IMR-90 (cell line): ENCODE measurements around the gene TPP2. TPM values are rescaled to one million over a fixed set of nuclear protein-coding genes. Genes with fewer than 3 reads are reported as not detected.

Experiments
- ATAC-seq: fragments of 200-7000 bp; cut with Tn5 transposase; 2 replicates; pipeline ENCODE4 v1.9.1; 2020; ENCODE audit warnings: low read depth, mild to moderate bottlenecking, moderate library complexity
- BruUV-seq: library from RNA; stranded (reverse); fragments of 400-500 nt; replicated peaks from 2 replicates; lab custom pipeline; 2021; lab: Mats Ljungman, UMichigan
- CTCF ChIA-PET: fragments of 300-600 bp; formaldehyde crosslinking; extraction: SDS; loops from one replicate; lab custom pipeline; 2021; ENCODE audit warnings: antibody characterized with exemption; lab: Yijun Ruan, JAX
- POLR2A ChIA-PET: fragments of 300-600 bp; sonication (Branson Sonifier 250); formaldehyde crosslinking; loops from one replicate; lab custom pipeline; 2022; ENCODE audit warnings: antibody characterized with exemption; ENCODE audit not compliant: unreplicated experiment; lab: Charles Lee
- DNase-seq: peaks from one replicate; pipeline ENCODE4 v3.0.0; 2013
- H2AFZ ChIP-seq: replicated peaks from 2 replicates; pipeline ENCODE3; 2013; ENCODE audit warnings: low read length, mild to moderate bottlenecking; ENCODE audit not compliant: poor library complexity
- H2AK5ac ChIP-seq: 2 replicates; pipeline ENCODE4 v1.6.1; 2013; ENCODE audit warnings: low read depth, low read length, inconsistent platforms
- H2AK9ac ChIP-seq: replicated peaks from 2 replicates; pipeline ENCODE3; 2013; ENCODE audit warnings: mild to moderate bottlenecking, low read depth, low read length, moderate library complexity; ENCODE audit not compliant: poor library complexity
- H2BK120ac ChIP-seq: 2 replicates; pipeline ENCODE4 v1.6.1; 2013; ENCODE audit warnings: low read depth, low read length, inconsistent platforms
- H2BK15ac ChIP-seq: 3 replicates; pipeline ENCODE4 v1.6.1; 2013; ENCODE audit warnings: low read depth, low read length, inconsistent platforms
- H2BK20ac ChIP-seq: 2 replicates; pipeline ENCODE4 v1.6.1; 2013; ENCODE audit warnings: low read depth, mild to moderate bottlenecking, inconsistent platforms, low read length, moderate library complexity
- H2BK5ac ChIP-seq: 2 replicates; pipeline ENCODE4 v1.6.1; 2013; ENCODE audit warnings: mild to moderate bottlenecking, low read depth, low read length, inconsistent platforms; ENCODE audit not compliant: poor library complexity, severe bottlenecking
- H3K14ac ChIP-seq: replicated peaks from 2 replicates; pipeline ENCODE4 v1.6.1; 2013; ENCODE audit warnings: low read depth, low read length, inconsistent platforms
- H3K18ac ChIP-seq: 2 replicates; pipeline ENCODE4 v1.6.1; 2013; ENCODE audit warnings: low read depth, low read length, control low read depth
- H3K23ac ChIP-seq: 2 replicates; pipeline ENCODE4 v1.6.1; 2013; ENCODE audit warnings: low read depth, low read length, inconsistent platforms
- H3K27ac ChIP-seq: 2 replicates; pipeline ENCODE4 v1.5.1; 2013; ENCODE audit warnings: mild to moderate bottlenecking, control low read depth, low read length; ENCODE audit not compliant: insufficient read depth
- H3K27me3 ChIP-seq: 2 replicates; pipeline ENCODE4 v1.6.1; 2013; ENCODE audit warnings: low read length; ENCODE audit not compliant: control insufficient read depth, insufficient read depth
- H3K36me3 ChIP-seq: 2 replicates; pipeline ENCODE4 v1.6.1; 2013; ENCODE audit warnings: low read length, mixed read lengths; ENCODE audit not compliant: control insufficient read depth, insufficient read depth
- H3K4ac ChIP-seq: 2 replicates; pipeline ENCODE4 v1.6.1; 2013; ENCODE audit warnings: low read depth, low read length, inconsistent platforms
- H3K4me1 ChIP-seq: 2 replicates; pipeline ENCODE4 v1.6.1; 2013; ENCODE audit warnings: low read length, mixed read lengths; ENCODE audit not compliant: control insufficient read depth, insufficient read depth
- H3K4me2 ChIP-seq: 2 replicates; pipeline ENCODE4 v1.6.1; 2013; ENCODE audit warnings: low read depth, mild to moderate bottlenecking, control low read depth, low read length, moderate library complexity
- H3K4me3 ChIP-seq: 2 replicates; pipeline ENCODE4 v1.5.1; 2013; ENCODE audit warnings: low read depth, mild to moderate bottlenecking, control low read depth, low read length, moderate library complexity; ENCODE audit not compliant: insufficient read depth
- H3K56ac ChIP-seq: 2 replicates; pipeline ENCODE4 v1.6.1; 2013; ENCODE audit warnings: low read length, inconsistent platforms; ENCODE audit not compliant: insufficient read depth; ENCODE audit errors: extremely low read depth
- H3K79me1 ChIP-seq, 2 experiments: 2 replicates each; pipeline ENCODE4 v1.6.1; 2013; ENCODE audit warnings: low read length in 2 of 2, inconsistent platforms in 1 of 2, low read depth in 1 of 2
- H3K9ac ChIP-seq: 2 replicates; pipeline ENCODE4 v1.6.1; 2013; ENCODE audit warnings: low read depth, low read length, control low read depth
- H3K9me1 ChIP-seq: 2 replicates; pipeline ENCODE4 v1.6.1; 2013; ENCODE audit warnings: low read length, inconsistent platforms; ENCODE audit not compliant: insufficient read depth
- H3K9me3 ChIP-seq: 2 replicates; pipeline ENCODE4 v1.6.1; 2013; ENCODE audit warnings: low read length; ENCODE audit not compliant: control insufficient read depth, insufficient read depth
- H4K20me1 ChIP-seq: 2 replicates; pipeline ENCODE4 v1.6.1; 2013; ENCODE audit warnings: low read length, inconsistent platforms; ENCODE audit not compliant: insufficient read depth
- H4K5ac ChIP-seq: 2 replicates; pipeline ENCODE4 v1.6.1; 2013; ENCODE audit warnings: mild to moderate bottlenecking, low read depth, low read length, control low read depth
- H4K8ac ChIP-seq, 2 experiments: 2 replicates each; pipeline ENCODE4 v1.6.1; 2013; ENCODE audit warnings: low read depth in 2 of 2, low read length in 2 of 2, control low read depth in 1 of 2, inconsistent platforms in 1 of 2
- H4K91ac ChIP-seq: 2 replicates; pipeline ENCODE4 v1.6.1; 2013; ENCODE audit warnings: low read depth, low read length, inconsistent platforms; ENCODE audit not compliant: insufficient read depth
- POLR2A ChIP-seq: IDR thresholded peaks from 2 replicates; pipeline ENCODE4 v1.6.1; 2012; ENCODE audit warnings: mild to moderate bottlenecking, low read depth, low read length
- RAD21 ChIP-seq: IDR thresholded peaks from 2 replicates; pipeline ENCODE4 v1.6.1; 2012; ENCODE audit warnings: low read length, improper control_type of control experiment
- WGBS, 2 experiments: methylation state at CpG; one replicate each; pipeline versions ENCODE4 v1.1.5 to v1.1.7; 2013; ENCODE audit warnings: missing lambda C conversion rate in 2 of 2; ENCODE audit not compliant: insufficient read length in 1 of 2; ENCODE audit errors: extremely low coverage in 2 of 2; 5-methylcytosine and 5-hydroxymethylcytosine counted together
- dilution Hi-C: fragments of 300-500 bp; cut with HindIII; formaldehyde crosslinking; loops from one replicate; pipeline ENCODE4 v1.14.3; 2018; ENCODE audit warnings: low sequenced_read_pairs; ENCODE audit not compliant: unreplicated experiment
- in situ Hi-C: fragments of 300-500 bp; cut with MboI; formaldehyde crosslinking; loops from 3 replicates; pipeline ENCODE4 v1.14.3; 2019; ENCODE audit warnings: low sequenced_read_pairs, inconsistent platforms, mixed read lengths
- intact Hi-C: fragments of 100-400 bp; cut with micrococcal nuclease; formaldehyde crosslinking; loops from 2 replicates; pipeline ENCODE4 v1.10.0; 2022
- polyA plus RNA-seq, 3 experiments: library from polyadenylated mRNA; depleted of rRNA; stranded (reverse); fragments of >200 nt; gene quantifications; 2 replicates each; pipeline ENCODE4 v1.2.3, GENCODE V29; 2012; ENCODE audit warnings: low replicate concordance in 1 of 3
- total RNA-seq: library from RNA; depleted of rRNA; stranded (reverse); fragments of >200 nt; gene quantifications from 2 replicates; pipeline ENCODE4 v1.2.3, GENCODE V29; 2012

Gene TPP2
- total and polyA plus RNA-seq, 2 of the 4 experiments (the other 2 are of a cell fraction), result 27.6 to 52.9 TPM

- no peak overlapping the region for H3K18ac ChIP-seq
- H3K27me3 ChIP-seq, result peaks cover 2% of the 10 kb centered on the region
- no peak overlapping the region for H3K14ac ChIP-seq
- no peak overlapping the region for H2AK9ac ChIP-seq
- WGBS, 2 experiments, result 100% methylated on average over 1 of the region's 1 CpG; no CpG with 5 or more reads in 1 of the 2 experiments
- no TSS peak for BruUV-seq
- H3K56ac ChIP-seq, result no peak overlapping the region
- no peak overlapping the region for H3K4me3 ChIP-seq
- no peak overlapping the region for H4K8ac ChIP-seq
- H3K9me3 ChIP-seq, result no peaks in the 10 kb centered on the region
- ChIA-PET POLR2A (no interaction called here), CTCF (interaction anchor here (0.7 kb wide), 1 partner anchor 17 kb away, joined by 3 read pairs; no protein-coding TSS in a partner anchor)
- H2AFZ ChIP-seq, result no peak overlapping the region
- no peaks in the 10 kb centered on the region for H4K20me1 ChIP-seq
- H2BK5ac ChIP-seq, result no peak overlapping the region
- no peak overlapping the region for H2AK5ac ChIP-seq
- H3K4me2 ChIP-seq, result no peak overlapping the region
- ATAC-seq (no peak), DNase-seq (no peak)
- no peak overlapping the region for H2BK20ac ChIP-seq
- no peaks in the 10 kb centered on the region for H3K9me1 ChIP-seq
- dilution Hi-C loops, result no loop called here
- H2BK120ac ChIP-seq, result no peak overlapping the region
- H3K79me1 ChIP-seq, result no peaks in the 10 kb centered on the region
- H3K4me1 ChIP-seq, result no peaks in the 10 kb centered on the region
- no peak overlapping the region for H3K23ac ChIP-seq
- H3K36me3 ChIP-seq, result no peaks in the 10 kb centered on the region
- no peak overlapping the region for H4K5ac ChIP-seq
- no peak for TF ChIP-seq POLR2A
- TF ChIP-seq RAD21, result no peak
- H3K4ac ChIP-seq, result no peak overlapping the region
- intact Hi-C loops, result loop anchor here (5.0 kb wide), 2 partner anchors 70 to 125 kb away; partner anchors contain the start of gene ERCC5
- H3K27ac ChIP-seq, result no peak overlapping the region
- H4K91ac ChIP-seq, result no peak overlapping the region
- H3K9ac ChIP-seq, result no peak overlapping the region
- in situ Hi-C loops, result no loop called here
- no peak overlapping the region for H2BK15ac ChIP-seq
Observed at GRCh38 chr13:102721800-102722231, 125.0 kb downstream of the TPP2 start.
